BE2C (cell line): ENCODE results near the gene UBA7. TPM values are rescaled to one million over a fixed set of nuclear protein-coding genes. Genes with fewer than 3 reads are reported as not detected.

Source experiments
- DNase-seq: peaks from one replicate; pipeline ENCODE4 v3.0.0-alpha.2; 2020
- H3K27me3 ChIP-seq: fragments of 250-450 bp; sonication (Bioruptor Pico); 2 replicates; pipeline ENCODE4 v1.5.1; 2020; ENCODE audit warnings: mild to moderate bottlenecking
- H3K36me3 ChIP-seq: fragments of 250-450 bp; sonication (Bioruptor Pico); 2 replicates; pipeline ENCODE4 v1.5.1; 2020; ENCODE audit warnings: mild to moderate bottlenecking
- H3K4me1 ChIP-seq: fragments of 250-450 bp; sonication (Bioruptor Pico); 2 replicates; pipeline ENCODE4 v1.5.1; 2020
- H3K4me3 ChIP-seq: 2 replicates; pipeline ENCODE4 v1.5.1; 2011; ENCODE audit warnings: low read depth, low read length
- H3K9me3 ChIP-seq: fragments of 250-450 bp; sonication (Bioruptor Pico); 2 replicates; pipeline ENCODE4 v1.5.1; 2020
- polyA plus RNA-seq: library from polyadenylated mRNA; unstranded; fragments of >200 nt; gene quantifications from one replicate; pipeline ENCODE4 v1.2.1, GENCODE V29; 2012; ENCODE audit warnings: low read depth, missing spikeins; ENCODE audit not compliant: insufficient read length, insufficient read depth
- TF ChIP-seq, protein P1 (sequence below): IDR thresholded peaks from 2 replicates; pipeline ENCODE4 v1.5.1; 2012; ENCODE audit warnings: mild to moderate bottlenecking, low read depth, low read length

Gene UBA7
- 8.1 TPM for polyA plus RNA-seq

DNA sequence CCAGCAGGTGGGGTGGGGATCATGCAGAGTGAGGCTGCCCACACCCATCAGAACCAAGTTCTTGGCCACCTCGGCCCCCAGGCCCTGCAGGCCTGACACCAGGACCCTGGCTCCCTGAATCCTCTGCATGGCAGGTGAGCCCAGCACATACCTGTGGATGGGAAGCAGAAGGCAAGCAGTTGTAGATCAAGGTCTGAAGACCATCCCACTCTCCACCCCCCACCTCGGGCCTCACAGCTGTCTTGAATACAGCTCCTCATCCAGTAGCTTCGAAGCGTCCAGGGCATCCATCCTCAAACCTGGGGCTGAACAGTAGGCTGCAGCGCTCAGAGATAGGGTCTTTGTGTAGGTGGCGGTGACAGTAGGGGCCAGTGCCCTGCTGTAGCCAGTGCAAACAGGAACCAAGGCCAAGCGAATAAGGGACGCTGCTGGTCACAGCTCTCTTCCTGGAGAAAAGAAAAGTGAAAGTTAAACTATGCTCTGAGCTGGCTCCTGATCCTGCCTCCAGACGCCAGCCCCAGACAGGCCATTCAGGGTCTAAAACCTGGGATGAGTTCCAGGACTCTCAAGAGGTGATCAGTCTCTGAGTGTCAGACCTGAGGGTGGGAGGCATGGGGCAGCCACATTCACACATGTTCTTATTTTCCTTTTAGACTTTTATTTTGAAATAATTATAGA lies at the start of gene UBA7:
UBA7 (minus strand) TSS at position 457 of the 678 bp plus-strand sequence; CDS start at position 291, 166 bp downstream.
- DNase-seq: no peak
- TF ChIP-seq, protein P1, sequence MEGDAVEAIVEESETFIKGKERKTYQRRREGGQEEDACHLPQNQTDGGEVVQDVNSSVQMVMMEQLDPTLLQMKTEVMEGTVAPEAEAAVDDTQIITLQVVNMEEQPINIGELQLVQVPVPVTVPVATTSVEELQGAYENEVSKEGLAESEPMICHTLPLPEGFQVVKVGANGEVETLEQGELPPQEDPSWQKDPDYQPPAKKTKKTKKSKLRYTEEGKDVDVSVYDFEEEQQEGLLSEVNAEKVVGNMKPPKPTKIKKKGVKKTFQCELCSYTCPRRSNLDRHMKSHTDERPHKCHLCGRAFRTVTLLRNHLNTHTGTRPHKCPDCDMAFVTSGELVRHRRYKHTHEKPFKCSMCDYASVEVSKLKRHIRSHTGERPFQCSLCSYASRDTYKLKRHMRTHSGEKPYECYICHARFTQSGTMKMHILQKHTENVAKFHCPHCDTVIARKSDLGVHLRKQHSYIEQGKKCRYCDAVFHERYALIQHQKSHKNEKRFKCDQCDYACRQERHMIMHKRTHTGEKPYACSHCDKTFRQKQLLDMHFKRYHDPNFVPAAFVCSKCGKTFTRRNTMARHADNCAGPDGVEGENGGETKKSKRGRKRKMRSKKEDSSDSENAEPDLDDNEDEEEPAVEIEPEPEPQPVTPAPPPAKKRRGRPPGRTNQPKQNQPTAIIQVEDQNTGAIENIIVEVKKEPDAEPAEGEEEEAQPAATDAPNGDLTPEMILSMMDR: no peak
- Histone ChIP-seq H3K36me3 (no peaks in the 10 kb centered on the region), H3K4me1 (no peaks in the 10 kb centered on the region), H3K27me3 (no peaks in the 10 kb centered on the region), H3K9me3 (no peaks in the 10 kb centered on the region), H3K4me3 (no peak within 1 kb of the TSS)

- no peak overlapping the region for H3K4me3 ChIP-seq
- DNase-seq: no peak
- TF ChIP-seq, protein P1: no peak
- no peaks in the 10 kb centered on the region for H3K9me3 ChIP-seq
- H3K36me3 ChIP-seq: peaks cover 18% of the 10 kb centered on the region
- H3K27me3 ChIP-seq: no peaks in the 10 kb centered on the region
- no peaks in the 10 kb centered on the region for H3K4me1 ChIP-seq
Measured at GRCh38 chr3:49859576-49860305, 46.0 kb upstream of the UBA7 start.

- DNase-seq: peak; percentile 91
- H3K27me3 ChIP-seq: no peaks in the 10 kb centered on the region
- H3K4me3 ChIP-seq: peak within 1 kb of the TSS; percentile 77
- H3K4me1 ChIP-seq: no peaks in the 10 kb centered on the region
- TF ChIP-seq, protein P1: no peak
- peaks cover 15% of the 10 kb centered on the region for H3K36me3 ChIP-seq
- H3K9me3 ChIP-seq: no peaks in the 10 kb centered on the region
Measured at GRCh38 chr3:49856181-49857005, 42.6 kb upstream of the UBA7 start, which contains the start of gene TRAIP. TSS of gene TRAIP (minus strand) at chr3:49856564. CDS start at chr3:49856453, 111 bp downstream.

GRCh38 chr3:49855662-49856061 lies 41.9 kb upstream of the UBA7 start:
- peaks cover 12% of the 10 kb centered on the region for H3K36me3 ChIP-seq
- no peaks in the 10 kb centered on the region for H3K9me3 ChIP-seq
- no peaks in the 10 kb centered on the region for H3K4me1 ChIP-seq
- no peak for DNase-seq
- TF ChIP-seq, protein P1: no peak
- H3K4me3 ChIP-seq: peak overlapping the region; percentile 77
- no peaks in the 10 kb centered on the region for H3K27me3 ChIP-seq

GRCh38 chr3:49845694-49846093 lies 31.9 kb upstream of the UBA7 start:
- no peak for DNase-seq
- H3K4me3 ChIP-seq: no peak overlapping the region
- H3K4me1 ChIP-seq: peaks cover 10% of the 10 kb centered on the region
- H3K27me3 ChIP-seq: no peaks in the 10 kb centered on the region
- H3K36me3 ChIP-seq: no peaks in the 10 kb centered on the region
- TF ChIP-seq, protein P1: no peak
- no peaks in the 10 kb centered on the region for H3K9me3 ChIP-seq
